Fibroblast of lung (primary cell): ENCODE measurements around the gene DYSF. TPM values are rescaled to one million over a fixed set of nuclear protein-coding genes. Genes with fewer than 3 reads are reported as not detected.

Source experiments
- DNase-seq, 2 donors: peaks; one replicate each; pipeline versions ENCODE4 v3.0.0 to v3.0.0-alpha.2; 2010; ENCODE audit warnings: low read depth in 2 of 2
- H2AFZ ChIP-seq: 2 replicates; pipeline ENCODE4 v1.5.1; 2012; ENCODE audit warnings: low read length, control low read depth, inconsistent platforms
- H3K27ac ChIP-seq: 2 replicates; pipeline ENCODE4 v1.5.1; 2011; ENCODE audit warnings: low read length, control low read depth; ENCODE audit not compliant: insufficient read depth
- H3K27me3 ChIP-seq: 2 replicates; pipeline ENCODE4 v1.5.1; 2011; ENCODE audit warnings: mild to moderate bottlenecking, low read length; ENCODE audit not compliant: control insufficient read depth, insufficient read depth
- H3K36me3 ChIP-seq: 2 replicates; pipeline ENCODE4 v1.5.1; 2011; ENCODE audit warnings: low read length; ENCODE audit not compliant: control insufficient read depth, insufficient read depth
- H3K4me1 ChIP-seq: 2 replicates; pipeline ENCODE4 v1.5.1; 2011; ENCODE audit warnings: low read length; ENCODE audit not compliant: control insufficient read depth, insufficient read depth; ENCODE audit errors: extremely low read depth
- H3K4me2 ChIP-seq: 2 replicates; pipeline ENCODE4 v1.5.1; 2011; ENCODE audit warnings: low read length, control low read depth; ENCODE audit not compliant: insufficient read depth; ENCODE audit errors: extremely low read depth
- H3K4me3 ChIP-seq, 4 experiments: fragments of 200-600 bp in 1 of 4; sonication (generic) in 1 of 4; replicated peaks in 1 of 4; 2 replicates each; pipeline ENCODE4 v1.5.1; 2011 to 2016; ENCODE audit warnings: low read length in 4 of 4, low read depth in 3 of 4, mild to moderate bottlenecking in 3 of 4, control low read depth in 2 of 4, inconsistent platforms in 1 of 4, mixed read lengths in 1 of 4; ENCODE audit not compliant: insufficient read depth in 1 of 4; ENCODE audit errors: control extremely low read depth in 1 of 4
- H3K79me2 ChIP-seq: 2 replicates; pipeline ENCODE4 v1.5.1; 2012; ENCODE audit warnings: mild to moderate bottlenecking, low read length, inconsistent platforms; ENCODE audit not compliant: control insufficient read depth, insufficient read depth
- H3K9ac ChIP-seq: 2 replicates; pipeline ENCODE4 v1.5.1; 2011; ENCODE audit warnings: mild to moderate bottlenecking, low read length, control low read depth; ENCODE audit not compliant: insufficient read depth
- H3K9me3 ChIP-seq: 2 replicates; pipeline ENCODE4 v1.5.1; 2012; ENCODE audit warnings: low read depth, low read length; ENCODE audit not compliant: control insufficient read depth, insufficient read depth
- H4K20me1 ChIP-seq: 2 replicates; pipeline ENCODE4 v1.5.1; 2011; ENCODE audit warnings: low read length; ENCODE audit not compliant: control insufficient read depth, insufficient read depth; ENCODE audit errors: extremely low read depth
- CTCF ChIP-seq, 2 donors: IDR thresholded peaks in 1 of 2; conservative IDR thresholded peaks in 1 of 2; 1 replicate in 1 of 2; 2 replicates in 1 of 2; pipeline ENCODE4 v1.5.1; 2011 to 2012; ENCODE audit warnings: low read length in 2 of 2, control low read depth in 1 of 2, inconsistent platforms in 1 of 2, low read depth in 1 of 2, mild to moderate bottlenecking in 1 of 2
- EZH2 ChIP-seq: IDR thresholded peaks from 2 replicates; pipeline ENCODE4 v1.5.1; 2012; ENCODE audit warnings: low read length, control low read depth, mild to moderate bottlenecking; ENCODE audit errors: missing control alignments
- polyA plus RNA-seq, 2 donors: library from polyadenylated mRNA; depleted of rRNA in 1 of 2; stranded (reverse) in 1 of 2; unstranded in 1 of 2; fragments of >200 nt; gene quantifications; 2 replicates each; pipeline ENCODE4 v1.2.1, GENCODE V29; 2011 to 2012; ENCODE audit warnings: missing spikeins in 1 of 2
- total RNA-seq: library from RNA; depleted of rRNA; stranded (reverse); fragments of >200 nt; gene quantifications from 2 replicates; pipeline ENCODE4 v1.2.1, GENCODE V29; 2014

Gene DYSF
- total and polyA plus RNA-seq, 2 donors (not counting 1 experiment from before 2014, with no cell fraction given), result under 0.01 to 0.67 TPM

- Histone ChIP-seq H3K27me3 (no peaks in the 10 kb centered on the region), H3K79me2 (no peaks in the 10 kb centered on the region), H3K9ac (no peak overlapping the region), H3K27ac (no peak overlapping the region), H3K36me3 (no peaks in the 10 kb centered on the region), H3K4me2 (no peak overlapping the region), H3K4me3 (no peak overlapping the region), H4K20me1 (no peaks in the 10 kb centered on the region), H3K4me1 (no peaks in the 10 kb centered on the region), H2AFZ (no peak overlapping the region), H3K9me3 (no peaks in the 10 kb centered on the region)
- DNase-seq, result no peak
- TF ChIP-seq EZH2 (no peak), CTCF (conservative IDR thresholded peaks at IDR 0.05 in 1 of 2, IDR thresholded peaks at IDR 0.05 in 1 of 2; ENCODE audit: low read depth in 1 of 2, low read length in 2 of 2) (no peak)
Observed at GRCh38 chr2:71678874-71679273, 225.5 kb downstream of the DYSF start.

- TF ChIP-seq EZH2 (no peak), CTCF (conservative IDR thresholded peaks at IDR 0.05 in 1 of 2, IDR thresholded peaks at IDR 0.05 in 1 of 2; ENCODE audit: low read depth in 1 of 2, low read length in 2 of 2) (no peak)
- Histone ChIP-seq H3K27me3 (no peaks in the 10 kb centered on the region), H3K4me3 (no peak overlapping the region), H3K27ac (no peak overlapping the region), H2AFZ (no peak overlapping the region), H4K20me1 (no peaks in the 10 kb centered on the region), H3K36me3 (no peaks in the 10 kb centered on the region), H3K4me1 (no peaks in the 10 kb centered on the region), H3K4me2 (no peak overlapping the region), H3K9ac (no peak overlapping the region), H3K79me2 (no peaks in the 10 kb centered on the region), H3K9me3 (no peaks in the 10 kb centered on the region)
- no peak for DNase-seq
Observed at GRCh38 chr2:71679491-71679890, 226.1 kb downstream of the DYSF start.

GRCh38 chr2:71680925-71681324 is 227.6 kb downstream of the DYSF start:
- no peak for DNase-seq
- Histone ChIP-seq H3K79me2 (no peaks in the 10 kb centered on the region), H3K9ac (no peak overlapping the region), H2AFZ (no peak overlapping the region), H3K4me1 (no peaks in the 10 kb centered on the region), H4K20me1 (no peaks in the 10 kb centered on the region), H3K4me2 (no peak overlapping the region), H3K9me3 (no peaks in the 10 kb centered on the region), H3K27me3 (no peaks in the 10 kb centered on the region), H3K27ac (no peak overlapping the region), H3K4me3 (no peak overlapping the region), H3K36me3 (no peaks in the 10 kb centered on the region)
- no peak for TF ChIP-seq EZH2
- no peak for TF ChIP-seq CTCF (conservative IDR thresholded peaks at IDR 0.05 in 1 of 2, IDR thresholded peaks at IDR 0.05 in 1 of 2; ENCODE audit: low read depth in 1 of 2, low read length in 2 of 2)
